AG04450 (cell line): Measurements from ENCODE around the gene CACNB2. TPM values are rescaled to one million over a fixed set of nuclear protein-coding genes. Genes with fewer than 3 reads are reported as not detected.

Source experiments
- CTCF ChIA-PET: fragments of 300-600, 350-600 bp; formaldehyde crosslinking; extraction: SDS; loops from one replicate; lab custom pipeline; 2022; ENCODE audit warnings: antibody characterized with exemption, inconsistent platforms; lab: Charles Lee
- POLR2A ChIA-PET: fragments of 350-600 bp; formaldehyde crosslinking; extraction: SDS; loops from one replicate; lab custom pipeline; 2021; ENCODE audit warnings: antibody characterized with exemption, inconsistent platforms; lab: Yijun Ruan, JAX
- DNase-seq: peaks from one replicate; pipeline ENCODE4 v3.0.0-alpha.2; 2011; ENCODE audit warnings: low read depth, low spot score
- H3K27ac ChIP-seq: one replicate; pipeline ENCODE4 v1.5.1; 2012; ENCODE audit warnings: low read depth, low read length, control low read depth
- H3K27me3 ChIP-seq: one replicate; pipeline ENCODE4 v1.6.0; 2012; ENCODE audit warnings: low read length; ENCODE audit not compliant: control insufficient read depth, insufficient read depth
- H3K4me3 ChIP-seq: 2 replicates; pipeline ENCODE4 v1.5.1; 2011; ENCODE audit warnings: mild to moderate bottlenecking, low read depth, low read length, control low read depth
- H3K9me3 ChIP-seq: 2 replicates; pipeline ENCODE4 v1.5.1; 2012; ENCODE audit warnings: low read length; ENCODE audit not compliant: control insufficient read depth, insufficient read depth
- CTCF ChIP-seq: IDR thresholded peaks from 2 replicates; pipeline ENCODE4 v1.5.1; 2011; ENCODE audit warnings: low read depth, low read length, control low read depth, inconsistent platforms
- polyA plus RNA-seq: library from polyadenylated mRNA; depleted of rRNA; stranded (reverse); fragments of >200 nt; gene quantifications from 2 replicates; pipeline ENCODE4 v1.2.3, GENCODE V29; 2011

Gene CACNB2
- polyA plus RNA-seq, 1 experiment, result 0.76 TPM

DNA sequence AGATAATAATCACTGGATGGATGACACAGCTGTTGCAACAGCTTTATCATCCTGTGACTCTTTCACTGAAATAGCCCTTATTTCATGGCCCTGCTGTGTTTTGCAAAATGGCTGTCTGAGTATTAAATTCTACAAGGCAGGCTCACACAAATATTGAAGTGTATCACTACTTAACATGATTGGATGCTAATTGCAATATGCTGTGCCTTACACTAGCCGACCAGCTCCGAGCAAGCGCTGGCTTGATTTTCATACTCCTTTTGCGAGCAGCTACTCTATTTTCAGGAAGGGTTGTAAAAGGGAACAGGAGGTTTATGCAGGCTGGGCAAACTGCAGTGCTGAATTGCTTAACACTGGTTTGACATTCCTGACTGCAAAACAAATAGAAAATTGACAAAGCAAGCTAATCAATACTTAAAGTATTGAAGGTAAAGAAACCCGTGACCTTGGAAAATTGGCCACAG, 121.6 kb downstream of the CACNB2 start:
- no peak for DNase-seq
- no peak for TF ChIP-seq CTCF
- H3K9me3 ChIP-seq, result no peaks in the 10 kb centered on the region
- H3K27me3 ChIP-seq, result no peaks in the 10 kb centered on the region
- CTCF ChIA-PET, result no interaction called here
- POLR2A ChIA-PET, result no interaction called here
- no peak overlapping the region for H3K4me3 ChIP-seq
- H3K27ac ChIP-seq, result no peak overlapping the region

GRCh38 chr10:18264466-18265050, 124.3 kb downstream of the CACNB2 start:
- H3K27me3 ChIP-seq, result no peaks in the 10 kb centered on the region
- H3K9me3 ChIP-seq, result no peaks in the 10 kb centered on the region
- no peak for TF ChIP-seq CTCF
- H3K4me3 ChIP-seq, result no peak overlapping the region
- ChIA-PET CTCF (interaction anchor here (0.8 to 1.5 kb wide), 4 partner anchors 12 to 51 kb away, joined by 3 to 7 read pairs (median 4); no protein-coding TSS in a partner anchor), POLR2A (no interaction called here)
- no peak overlapping the region for H3K27ac ChIP-seq
- no peak for DNase-seq

DNA sequence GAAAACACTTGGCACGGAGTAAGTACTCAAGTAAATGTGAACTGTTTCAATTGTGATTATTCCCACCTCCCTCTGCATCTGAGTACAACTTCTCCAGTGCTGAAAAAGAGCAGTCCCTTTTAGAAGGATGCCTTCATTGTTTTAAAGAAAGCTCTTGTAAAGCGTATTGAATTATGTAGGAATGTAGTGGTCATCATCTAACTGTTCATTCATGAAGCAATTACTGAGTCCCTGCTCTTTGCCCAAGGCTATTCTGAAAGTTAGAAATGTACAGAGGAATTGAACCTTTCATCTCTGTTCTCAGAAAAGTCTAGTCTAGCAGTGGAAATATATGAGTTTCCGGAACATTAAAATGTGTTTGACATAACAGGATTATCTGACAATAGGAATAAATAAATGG, 127.8 kb downstream of the CACNB2 start:
- CTCF ChIA-PET, result no interaction called here

DNA sequence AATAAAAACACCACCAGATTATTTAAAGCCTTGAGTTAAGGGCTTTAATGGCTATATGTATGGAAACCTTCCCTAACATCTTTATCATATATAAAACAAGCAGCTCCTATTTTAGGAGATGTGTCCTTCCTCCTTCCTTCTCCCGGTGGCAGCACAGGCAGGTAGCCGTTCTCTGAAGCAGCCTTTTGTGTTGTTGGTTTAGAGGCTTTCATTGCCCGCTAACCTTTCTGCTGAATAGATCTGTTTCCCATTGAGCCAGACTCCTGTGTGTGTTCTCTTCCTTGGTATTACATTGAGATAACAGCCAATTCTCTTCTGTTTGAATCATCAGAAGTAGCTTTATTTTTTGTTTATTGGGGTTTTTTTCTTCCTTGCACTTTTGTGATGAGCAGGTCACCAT, 131.3 kb downstream of the CACNB2 start:
- Histone ChIP-seq H3K27ac (no peak overlapping the region), H3K9me3 (no peaks in the 10 kb centered on the region), H3K27me3 (no peaks in the 10 kb centered on the region), H3K4me3 (no peak overlapping the region)
- no peak for TF ChIP-seq CTCF
- CTCF ChIA-PET, result interaction anchor here (1.2 kb wide), 1 partner anchor 41 kb away, joined by 3 read pairs; no protein-coding TSS in a partner anchor
- POLR2A ChIA-PET, result no interaction called here
- DNase-seq, result no peak

More for the DNA sequence above, 127.8 kb downstream of the CACNB2 start:
- no peak overlapping the region for H3K4me3 ChIP-seq
- no peak overlapping the region for H3K27ac ChIP-seq
- no peaks in the 10 kb centered on the region for H3K9me3 ChIP-seq
- H3K27me3 ChIP-seq, result no peaks in the 10 kb centered on the region
- POLR2A ChIA-PET, result no interaction called here
- no peak for TF ChIP-seq CTCF
- DNase-seq, result no peak

- CTCF ChIA-PET, result no interaction called here
- H3K9me3 ChIP-seq, result no peaks in the 10 kb centered on the region
- POLR2A ChIA-PET, result no interaction called here
- TF ChIP-seq CTCF, result no peak
- H3K27me3 ChIP-seq, result no peaks in the 10 kb centered on the region
- H3K27ac ChIP-seq, result no peak overlapping the region
- H3K4me3 ChIP-seq, result no peak overlapping the region
- no peak for DNase-seq
These were observed 132.8 kb downstream of the CACNB2 start for GRCh38 chr10:18273039-18273438.
